Measurements from ENCODE around the gene FREM1. TPM values are rescaled to one million over a fixed set of nuclear protein-coding genes. Genes with fewer than 3 reads are reported as not detected.

Gene FREM1
- total and polyA plus RNA-seq, 2 of the 13 experiments (the other 11 are each of a cell fraction or from before 2014, with no cell fraction given): 64.3 to 202 TPM

- TF ChIP-seq ISL2 (CRISPR knock-in tag; IDR thresholded peaks at IDR 0.05) (no peak), MLXIP (CRISPR knock-in tag; IDR thresholded peaks at IDR 0.05; ENCODE audit: borderline replicate concordance) (no peak), NR0B2 (CRISPR knock-in tag; IDR thresholded peaks at IDR 0.05) (0 out of 2 replicates have a peak, but pooled peaks have one; percentile 57), KDM5A (IDR thresholded peaks at IDR 0.05; ENCODE audit: borderline replicate concordance, low read length) (no peak), ZFP36L2 (CRISPR knock-in tag; IDR thresholded peaks at IDR 0.05) (no peak), TMF1 (CRISPR knock-in tag; IDR thresholded peaks at IDR 0.05; ENCODE audit: low read depth) (no peak), CENPBD1 (CRISPR knock-in tag; IDR thresholded peaks at IDR 0.05; ENCODE audit: borderline replicate concordance, low read depth) (no peak), ZNF337 (CRISPR knock-in tag; IDR thresholded peaks at IDR 0.05; ENCODE audit: borderline replicate concordance, low read depth) (0 out of 2 replicates have a peak, but pooled peaks have one; percentile 25), ZNF235 (CRISPR knock-in tag; IDR thresholded peaks at IDR 0.05; ENCODE audit: borderline replicate concordance) (no peak), PBX3 (CRISPR knock-in tag; IDR thresholded peaks at IDR 0.05; ENCODE audit: borderline replicate concordance) (no peak), TFDP2 (CRISPR knock-in tag; IDR thresholded peaks at IDR 0.05) (peak; percentile 72), HIC2 (CRISPR knock-in tag; IDR thresholded peaks at IDR 0.05; ENCODE audit: low read depth) (no peak), HNF1B (CRISPR knock-in tag; IDR thresholded peaks at IDR 0.05) (peak; percentile 45; the same call in 1 of the 2 replicates)
Measured at GRCh38 chr9:14693251-14693861, 216.9 kb downstream of the FREM1 start, which contains the start of gene ZDHHC21 (continued).
